B cell (primary cell): ENCODE data around the gene GATA1. TPM values are rescaled to one million over a fixed set of nuclear protein-coding genes. Genes with fewer than 3 reads are reported as not detected.

Source experiments
- ATAC-seq: fragments of 200-7000 bp; cut with Tn5 transposase; one replicate; pipeline ENCODE4 v1.10.0; 2021; ENCODE audit warnings: low read depth, mild to moderate bottlenecking, moderate number of reproducible peaks, moderate library complexity
- CTCF ChIA-PET: fragments of 350-600 bp; sonication (Branson Sonifier 250); formaldehyde crosslinking; loops from one replicate; lab custom pipeline; 2021; ENCODE audit warnings: antibody characterized with exemption, inconsistent platforms; lab: Charles Lee
- POLR2A ChIA-PET: fragments of 350-600 bp; sonication (Branson Sonifier 250); formaldehyde crosslinking; loops from one replicate; lab custom pipeline; 2021; ENCODE audit warnings: antibody characterized with exemption; lab: Charles Lee
- DNase-seq: peaks from one replicate; pipeline ENCODE4 v3.0.0; 2013
- H2AFZ ChIP-seq: 2 replicates; pipeline ENCODE4 v1.6.1; 2012; ENCODE audit warnings: mild to moderate bottlenecking, low read depth, low read length; ENCODE audit not compliant: insufficient read depth, poor library complexity, severe bottlenecking
- H3K27ac ChIP-seq, 2 donors: 1 replicate in 1 of 2; 2 replicates in 1 of 2; pipeline ENCODE4 v1.5.1; 2012 to 2013; ENCODE audit warnings: low read length in 2 of 2, mild to moderate bottlenecking in 2 of 2, moderate library complexity in 1 of 2
- H3K27me3 ChIP-seq, 4 experiments: fragments of 200-600 bp in 1 of 4; sonication (generic) in 1 of 4; replicated peaks in 1 of 4; 1 replicate in 2 of 4; 2 replicates in 2 of 4; pipeline versions ENCODE4 v1.6.1 to v1.7.0; 2013 to 2016; ENCODE audit warnings: low read length in 3 of 4, mild to moderate bottlenecking in 2 of 4, mixed read lengths in 1 of 4, moderate library complexity in 1 of 4; ENCODE audit not compliant: insufficient read depth in 4 of 4, control insufficient read depth in 3 of 4; ENCODE audit errors: control extremely low read depth in 1 of 4
- H3K36me3 ChIP-seq, 2 experiments: replicated peaks in 1 of 2; 1 replicate in 1 of 2; 2 replicates in 1 of 2; pipeline versions ENCODE4 v1.6.1 to v1.7.1; 2013; ENCODE audit warnings: low read length in 1 of 2; ENCODE audit not compliant: insufficient read depth in 2 of 2, control insufficient read depth in 1 of 2; ENCODE audit errors: control extremely low read depth in 1 of 2, extremely low read depth in 1 of 2
- H3K4me1 ChIP-seq, 2 donors: fragments of 200-600 bp in 1 of 2; sonication (generic) in 1 of 2; 1 replicate in 1 of 2; 2 replicates in 1 of 2; pipeline versions ENCODE4 v1.5.1 to v1.6.1; 2013 to 2017; ENCODE audit warnings: low read length in 2 of 2; ENCODE audit not compliant: control insufficient read depth in 2 of 2, insufficient read depth in 2 of 2
- H3K4me2 ChIP-seq: replicated peaks from 2 replicates; pipeline ENCODE3; 2012; ENCODE audit warnings: mild to moderate bottlenecking, low read depth, low read length; ENCODE audit not compliant: poor library complexity, severe bottlenecking
- H3K4me3 ChIP-seq, 5 experiments: fragments of 200-600 bp in 1 of 5; sonication (generic) in 1 of 5; 1 replicate in 3 of 5; 2 replicates in 2 of 5; pipeline versions ENCODE4 v1.5.1 to v1.7.0; 2011 to 2016; ENCODE audit warnings: low read length in 4 of 5, mild to moderate bottlenecking in 4 of 5, low read depth in 2 of 5, control low read depth in 1 of 5, moderate library complexity in 1 of 5; ENCODE audit not compliant: insufficient read depth in 1 of 5; ENCODE audit errors: control extremely low read depth in 1 of 5, extremely low read depth in 1 of 5
- H3K79me2 ChIP-seq: fragments of 200-600 bp; sonication (generic); one replicate; pipeline ENCODE4 v1.6.0; 2016; ENCODE audit warnings: low read length; ENCODE audit not compliant: control insufficient read depth, insufficient read depth
- H3K9ac ChIP-seq: fragments of 200-600 bp; sonication (generic); 2 replicates; pipeline ENCODE4 v1.6.1; 2017; ENCODE audit warnings: mild to moderate bottlenecking, low read length, moderate library complexity
- H3K9me3 ChIP-seq, 3 donors: one replicate each; pipeline versions ENCODE4 v1.6.1 to v1.7.1; 2013; ENCODE audit warnings: low read length in 2 of 3; ENCODE audit not compliant: control insufficient read depth in 2 of 3, insufficient read depth in 1 of 3; ENCODE audit errors: control extremely low read depth in 1 of 3
- H4K20me1 ChIP-seq: 2 replicates; pipeline ENCODE4 v1.6.0; 2012; ENCODE audit warnings: mild to moderate bottlenecking, low read length; ENCODE audit not compliant: insufficient read depth, control insufficient read depth, poor library complexity, severe bottlenecking
- H3K27ac Mint-ChIP-seq: one replicate; pipeline ENCODE4 v1.8.0; 2021; ENCODE audit warnings: mixed read lengths
- H3K27me3 Mint-ChIP-seq: one replicate; pipeline ENCODE4 v1.8.0; 2021; ENCODE audit warnings: mixed read lengths
- H3K4me1 Mint-ChIP-seq: one replicate; pipeline ENCODE4 v1.8.0; 2021; ENCODE audit warnings: mixed read lengths
- H3K4me3 Mint-ChIP-seq: one replicate; pipeline ENCODE4 v1.8.0; 2021; ENCODE audit warnings: mixed read lengths
- H3K9me3 Mint-ChIP-seq: one replicate; pipeline ENCODE4 v1.8.0; 2022; ENCODE audit warnings: mixed read lengths; ENCODE audit not compliant: insufficient read depth
- EZH2 ChIP-seq: IDR thresholded peaks from 2 replicates; pipeline ENCODE4 v1.6.1; 2012; ENCODE audit warnings: borderline replicate concordance, low read depth, mild to moderate bottlenecking, moderate library complexity, low read length; ENCODE audit not compliant: insufficient read depth, poor library complexity, severe bottlenecking
- WGBS: methylation state at CpG from one replicate; pipeline ENCODE4 v1.1.5; 2013; ENCODE audit warnings: missing lambda C conversion rate; ENCODE audit not compliant: insufficient coverage; 5-methylcytosine and 5-hydroxymethylcytosine counted together
- intact Hi-C: fragments of 100-400 bp; cut with micrococcal nuclease; formaldehyde crosslinking; loops from one replicate; pipeline ENCODE4 v1.10.0; 2022
- polyA plus RNA-seq: library from polyadenylated mRNA; depleted of rRNA; stranded (reverse); fragments of >200 nt; gene quantifications from 2 replicates; pipeline ENCODE4 v1.2.3, GENCODE V29; 2012
- total RNA-seq, 2 donors: library from RNA; stranded (reverse); fragments of 120-200 nt in 1 of 2; gene quantifications; 1 replicate in 1 of 2; 2 replicates in 1 of 2; pipeline versions ENCODE4 v1.2.3 to v1.2.4, GENCODE V29; 2013 to 2022
- TF ChIP-seq, protein P1 (sequence below): fragments of 200-600 bp; IDR thresholded peaks from one replicate; pipeline ENCODE4 v1.8.0; 2022; ENCODE audit warnings: antibody characterized with exemption, mild to moderate bottlenecking

GATA1 gene
- total and polyA plus RNA-seq, 2 donors (not counting 1 experiment from before 2014, with no cell fraction given): not detected

GRCh38 chrX:48794911-48795515 is 8.6 kb downstream of the GATA1 start:
- ATAC-seq (no peak), DNase-seq (no peak)
- no peaks in the 10 kb centered on the region for H3K27me3 Mint-ChIP-seq
- no peaks in the 10 kb centered on the region for H3K27me3 ChIP-seq
- TF ChIP-seq, protein P1, sequence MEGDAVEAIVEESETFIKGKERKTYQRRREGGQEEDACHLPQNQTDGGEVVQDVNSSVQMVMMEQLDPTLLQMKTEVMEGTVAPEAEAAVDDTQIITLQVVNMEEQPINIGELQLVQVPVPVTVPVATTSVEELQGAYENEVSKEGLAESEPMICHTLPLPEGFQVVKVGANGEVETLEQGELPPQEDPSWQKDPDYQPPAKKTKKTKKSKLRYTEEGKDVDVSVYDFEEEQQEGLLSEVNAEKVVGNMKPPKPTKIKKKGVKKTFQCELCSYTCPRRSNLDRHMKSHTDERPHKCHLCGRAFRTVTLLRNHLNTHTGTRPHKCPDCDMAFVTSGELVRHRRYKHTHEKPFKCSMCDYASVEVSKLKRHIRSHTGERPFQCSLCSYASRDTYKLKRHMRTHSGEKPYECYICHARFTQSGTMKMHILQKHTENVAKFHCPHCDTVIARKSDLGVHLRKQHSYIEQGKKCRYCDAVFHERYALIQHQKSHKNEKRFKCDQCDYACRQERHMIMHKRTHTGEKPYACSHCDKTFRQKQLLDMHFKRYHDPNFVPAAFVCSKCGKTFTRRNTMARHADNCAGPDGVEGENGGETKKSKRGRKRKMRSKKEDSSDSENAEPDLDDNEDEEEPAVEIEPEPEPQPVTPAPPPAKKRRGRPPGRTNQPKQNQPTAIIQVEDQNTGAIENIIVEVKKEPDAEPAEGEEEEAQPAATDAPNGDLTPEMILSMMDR: no peak
- TF ChIP-seq EZH2: no peak
- H3K79me2 ChIP-seq: no peaks in the 10 kb centered on the region
- H3K27ac Mint-ChIP-seq: no peak overlapping the region
- no peak overlapping the region for H3K4me3 Mint-ChIP-seq
- no peaks in the 10 kb centered on the region for H3K36me3 ChIP-seq
- H3K9me3 Mint-ChIP-seq: no peaks in the 10 kb centered on the region
- H3K4me1 ChIP-seq: no peaks in the 10 kb centered on the region
- no peak overlapping the region for H3K4me2 ChIP-seq
- no peak overlapping the region for H3K27ac ChIP-seq
- no peaks in the 10 kb centered on the region for H3K4me1 Mint-ChIP-seq
- 95% methylated on average over 5 of the region's 8 CpGs for WGBS
- ChIA-PET CTCF (no interaction called here), POLR2A (no interaction called here)
- no peak overlapping the region for H3K9ac ChIP-seq
- intact Hi-C loops: no loop called here
- H3K9me3 ChIP-seq: no peaks in the 10 kb centered on the region
- H2AFZ ChIP-seq: no peak overlapping the region
- no peak overlapping the region for H3K4me3 ChIP-seq
- H4K20me1 ChIP-seq: no peaks in the 10 kb centered on the region

DNA sequence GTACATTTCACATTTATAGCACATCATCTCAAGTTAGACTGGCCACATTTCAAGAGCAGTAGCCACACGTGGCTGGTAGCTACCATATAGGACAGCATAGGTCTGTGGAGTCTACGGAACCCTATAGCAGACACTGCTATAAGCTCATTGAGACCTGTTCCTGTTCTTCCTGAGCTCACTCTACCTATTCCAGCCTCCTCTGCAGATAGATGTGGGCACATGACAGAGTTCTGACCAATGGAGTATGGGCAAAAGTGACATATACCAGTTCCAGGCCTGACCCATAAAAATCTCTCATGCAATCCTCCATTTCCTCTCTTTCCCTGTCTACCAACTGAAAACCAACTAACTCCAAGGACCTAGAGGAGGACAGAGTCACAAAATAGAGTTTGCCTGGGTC is 11.9 kb downstream of the GATA1 start:
- peaks cover 14% of the 10 kb centered on the region for H3K4me1 Mint-ChIP-seq
- Histone ChIP-seq H3K9ac (no peak overlapping the region), H4K20me1 (no peaks in the 10 kb centered on the region), H3K36me3 (no peaks in the 10 kb centered on the region), H3K4me3 (no peak overlapping the region), H3K4me1 (peaks cover 4 to 16% of the 10 kb centered on the region in 2 donors), H3K9me3 (no peaks in the 10 kb centered on the region), H3K4me2 (no peak overlapping the region), H3K27me3 (no peaks in the 10 kb centered on the region), H2AFZ (no peak overlapping the region), H3K27ac (no peak overlapping the region), H3K79me2 (no peaks in the 10 kb centered on the region)
- intact Hi-C loops: no loop called here
- H3K27me3 Mint-ChIP-seq: no peaks in the 10 kb centered on the region
- ChIA-PET CTCF (no interaction called here), POLR2A (interaction anchor here (0.7 kb wide), 1 partner anchor 264 kb away, joined by 4 read pairs; no protein-coding TSS in a partner anchor)
- DNase-seq: no peak
- no peak for ATAC-seq
- TF ChIP-seq, protein P1: no peak
- TF ChIP-seq EZH2: no peak
- no peak overlapping the region for H3K4me3 Mint-ChIP-seq
- no peaks in the 10 kb centered on the region for H3K9me3 Mint-ChIP-seq
- no CpG with 5 or more reads among the region's 2 CpGs for WGBS
- no peak overlapping the region for H3K27ac Mint-ChIP-seq
